GM23338 (cell line): Measurements from ENCODE around the gene MYMX.

Experiments used
- CREB1 ChIP-seq: fragments of 250-450 bp; sonication (Bioruptor Pico); IDR thresholded peaks from 2 replicates; pipeline ENCODE4 v1.5.0; 2020; ENCODE audit warnings: low read depth, mild to moderate bottlenecking, moderate library complexity
- CTCF ChIP-seq, 2 experiments: fragments of 200-600 bp in 1 of 2; sonication (generic) in 1 of 2; conservative IDR thresholded peaks; 2 replicates each; pipeline versions ENCODE4 v1.5.1 to v1.6.1; 2016 to 2017; ENCODE audit warnings: antibody characterized with exemption in 2 of 2, low read depth in 2 of 2, mild to moderate bottlenecking in 2 of 2, moderate library complexity in 1 of 2
- EZH2 ChIP-seq: fragments of 200-600 bp; sonication (generic); IDR thresholded peaks from one replicate; pipeline ENCODE4 v1.8.0; 2017; ENCODE audit warnings: antibody characterized with exemption, mild to moderate bottlenecking, low read depth; ENCODE audit not compliant: unreplicated experiment
- EZH2phosphoT487 ChIP-seq: fragments of 200-600 bp; sonication (generic); IDR thresholded peaks from one replicate; pipeline ENCODE4 v1.8.1; 2018; ENCODE audit warnings: antibody characterized with exemption; ENCODE audit not compliant: unreplicated experiment
- JUNB ChIP-seq: IDR thresholded peaks from one replicate; pipeline ENCODE4 v1.6.1; 2016; ENCODE audit warnings: antibody characterized with exemption; ENCODE audit not compliant: unreplicated experiment
- NANOG ChIP-seq: IDR thresholded peaks from 2 replicates; pipeline ENCODE4 v1.6.1; 2016; ENCODE audit warnings: antibody characterized with exemption, borderline replicate concordance
- POLR2AphosphoS5 ChIP-seq: IDR thresholded peaks from 2 replicates; pipeline ENCODE4 v1.6.1; 2016; ENCODE audit warnings: antibody characterized with exemption, low read depth
- STAT1 ChIP-seq: IDR thresholded peaks from one replicate; pipeline ENCODE4 v1.6.1; 2016; ENCODE audit warnings: antibody characterized with exemption; ENCODE audit not compliant: unreplicated experiment
- TF ChIP-seq, protein P1 (sequence below): IDR thresholded peaks from 2 replicates; pipeline ENCODE4 v1.6.1; 2016; ENCODE audit warnings: antibody characterized with exemption
- TF ChIP-seq, protein P2 (sequence below): IDR thresholded peaks from one replicate; pipeline ENCODE4 v1.6.1; 2018; ENCODE audit warnings: antibody characterized with exemption; ENCODE audit not compliant: unreplicated experiment

GRCh38 chr6:44188819-44189218 is 27.9 kb upstream of the MYMX start:
- TF ChIP-seq CTCF (conservative IDR thresholded peaks at IDR 0.05; ENCODE audit: low read depth in 2 of 2) = no peak
- no peak for TF ChIP-seq CREB1 (CRISPR knock-in tag)
- TF ChIP-seq EZH2 = no peak
- TF ChIP-seq JUNB = no peak
- TF ChIP-seq, protein P1, sequence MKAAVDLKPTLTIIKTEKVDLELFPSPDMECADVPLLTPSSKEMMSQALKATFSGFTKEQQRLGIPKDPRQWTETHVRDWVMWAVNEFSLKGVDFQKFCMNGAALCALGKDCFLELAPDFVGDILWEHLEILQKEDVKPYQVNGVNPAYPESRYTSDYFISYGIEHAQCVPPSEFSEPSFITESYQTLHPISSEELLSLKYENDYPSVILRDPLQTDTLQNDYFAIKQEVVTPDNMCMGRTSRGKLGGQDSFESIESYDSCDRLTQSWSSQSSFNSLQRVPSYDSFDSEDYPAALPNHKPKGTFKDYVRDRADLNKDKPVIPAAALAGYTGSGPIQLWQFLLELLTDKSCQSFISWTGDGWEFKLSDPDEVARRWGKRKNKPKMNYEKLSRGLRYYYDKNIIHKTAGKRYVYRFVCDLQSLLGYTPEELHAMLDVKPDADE = no peak
- TF ChIP-seq, protein P2, sequence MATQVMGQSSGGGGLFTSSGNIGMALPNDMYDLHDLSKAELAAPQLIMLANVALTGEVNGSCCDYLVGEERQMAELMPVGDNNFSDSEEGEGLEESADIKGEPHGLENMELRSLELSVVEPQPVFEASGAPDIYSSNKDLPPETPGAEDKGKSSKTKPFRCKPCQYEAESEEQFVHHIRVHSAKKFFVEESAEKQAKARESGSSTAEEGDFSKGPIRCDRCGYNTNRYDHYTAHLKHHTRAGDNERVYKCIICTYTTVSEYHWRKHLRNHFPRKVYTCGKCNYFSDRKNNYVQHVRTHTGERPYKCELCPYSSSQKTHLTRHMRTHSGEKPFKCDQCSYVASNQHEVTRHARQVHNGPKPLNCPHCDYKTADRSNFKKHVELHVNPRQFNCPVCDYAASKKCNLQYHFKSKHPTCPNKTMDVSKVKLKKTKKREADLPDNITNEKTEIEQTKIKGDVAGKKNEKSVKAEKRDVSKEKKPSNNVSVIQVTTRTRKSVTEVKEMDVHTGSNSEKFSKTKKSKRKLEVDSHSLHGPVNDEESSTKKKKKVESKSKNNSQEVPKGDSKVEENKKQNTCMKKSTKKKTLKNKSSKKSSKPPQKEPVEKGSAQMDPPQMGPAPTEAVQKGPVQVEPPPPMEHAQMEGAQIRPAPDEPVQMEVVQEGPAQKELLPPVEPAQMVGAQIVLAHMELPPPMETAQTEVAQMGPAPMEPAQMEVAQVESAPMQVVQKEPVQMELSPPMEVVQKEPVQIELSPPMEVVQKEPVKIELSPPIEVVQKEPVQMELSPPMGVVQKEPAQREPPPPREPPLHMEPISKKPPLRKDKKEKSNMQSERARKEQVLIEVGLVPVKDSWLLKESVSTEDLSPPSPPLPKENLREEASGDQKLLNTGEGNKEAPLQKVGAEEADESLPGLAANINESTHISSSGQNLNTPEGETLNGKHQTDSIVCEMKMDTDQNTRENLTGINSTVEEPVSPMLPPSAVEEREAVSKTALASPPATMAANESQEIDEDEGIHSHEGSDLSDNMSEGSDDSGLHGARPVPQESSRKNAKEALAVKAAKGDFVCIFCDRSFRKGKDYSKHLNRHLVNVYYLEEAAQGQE = no peak
- no peak for TF ChIP-seq POLR2AphosphoS5
- no peak for TF ChIP-seq EZH2phosphoT487
- no peak for TF ChIP-seq STAT1
- no peak for TF ChIP-seq NANOG
